ENCODE data around the gene SLC4A9.
A peak's percentile ranks its signal among the peaks of the same experiment; 100 is the strongest.
"Not testable (repeated sequence)": the region's sequence is repeated elsewhere in the genome, so short reads cannot be mapped to it uniquely, and the experiment has no call there.

Gene SLC4A9

DNA sequence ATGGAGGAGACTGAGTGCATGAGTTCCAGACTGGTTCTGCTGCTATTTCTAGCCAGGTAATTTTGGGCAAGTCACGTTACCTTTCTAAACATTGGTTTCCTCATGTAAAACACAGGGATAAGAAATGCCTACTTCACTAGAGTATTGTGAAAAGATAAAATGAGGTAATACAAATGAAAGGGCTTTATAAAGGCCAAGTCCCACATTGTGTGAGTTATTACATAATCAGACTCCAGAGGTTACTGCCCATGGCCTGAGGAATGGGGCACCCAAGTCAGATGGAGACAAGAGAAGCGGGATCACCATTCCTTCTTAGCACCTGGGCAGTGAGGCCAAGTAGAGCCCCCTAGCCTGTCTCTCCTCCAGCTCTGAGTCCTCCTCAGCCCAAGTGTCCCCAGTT lies 21.1 kb upstream of the SLC4A9 start:
- DNase-seq (ENCODE audit: low read depth in 2 of 2): no peak

- DNase-seq (ENCODE audit: low read depth in 2 of 2): no peak
Observed at GRCh38 chr5:140339636-140340035, 20.4 kb upstream of the SLC4A9 start.

GRCh38 chr5:140340605-140341121 lies 19.3 kb upstream of the SLC4A9 start:
- DNase-seq (ENCODE audit: low read depth in 2 of 2): no peak

DNA sequence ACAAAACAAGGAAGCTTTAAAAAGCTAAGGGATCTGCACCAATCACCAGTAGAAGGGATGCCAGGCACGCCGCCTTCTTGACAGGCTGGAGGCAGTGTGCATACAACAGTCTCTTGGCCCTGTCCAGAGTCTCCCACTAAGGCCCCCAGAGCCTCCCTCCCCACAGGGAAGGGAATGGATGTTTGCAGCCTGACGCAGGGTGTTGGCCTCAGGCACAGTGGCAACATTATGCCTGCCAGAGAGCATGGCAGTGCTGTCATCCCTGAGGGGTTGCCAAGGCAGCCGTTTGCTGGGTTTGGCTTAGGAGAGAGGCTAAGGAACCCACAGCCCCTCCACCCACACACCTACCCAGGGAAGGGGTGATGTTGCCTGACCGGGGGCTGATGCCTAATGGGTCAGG lies 18.4 kb upstream of the SLC4A9 start:
- DNase-seq (ENCODE audit: low read depth in 2 of 2): no peak

GRCh38 chr5:140342287-140342686 lies 17.7 kb upstream of the SLC4A9 start:
- DNase-seq (ENCODE audit: low read depth in 2 of 2): no peak

DNA sequence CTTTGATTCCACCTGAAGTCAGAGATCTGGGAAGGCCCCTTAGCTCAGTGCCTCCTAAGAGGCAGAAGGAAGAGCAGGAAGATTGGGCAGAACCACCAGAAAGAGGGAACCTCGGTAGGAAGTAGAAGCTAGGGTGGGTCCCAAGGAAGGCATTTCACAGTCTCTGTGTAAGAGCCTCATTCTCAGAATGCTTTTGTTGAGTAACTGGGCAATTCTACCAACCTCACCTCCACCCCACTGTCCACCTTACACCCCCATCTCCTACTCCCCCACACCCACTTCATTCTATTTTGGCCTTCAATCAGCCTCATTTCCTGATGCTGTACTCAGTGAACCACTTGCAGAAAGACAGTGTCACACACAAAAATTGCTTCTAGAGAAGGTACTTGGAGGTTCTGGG lies 17.1 kb upstream of the SLC4A9 start:
- no peak for DNase-seq (ENCODE audit: low read depth in 2 of 2)

DNA sequence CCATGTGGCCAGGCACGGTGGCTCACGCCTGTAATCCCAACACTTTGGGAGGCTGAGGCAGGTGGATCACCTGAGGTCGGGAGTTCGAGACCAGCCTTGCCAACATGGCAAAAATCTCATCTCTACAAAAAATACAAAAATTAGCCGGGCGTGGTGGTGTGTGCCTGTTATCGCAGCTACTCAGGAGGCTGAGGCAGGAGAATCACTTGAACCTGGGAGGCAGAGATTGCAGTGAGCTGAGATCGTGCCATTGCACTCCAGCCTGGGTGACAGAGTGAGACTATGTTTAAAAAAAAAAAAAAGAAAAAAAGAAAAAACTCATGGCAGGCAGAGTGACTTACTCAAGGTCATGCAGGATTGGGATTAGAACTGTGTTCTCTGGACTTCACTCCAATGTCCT lies 16.1 kb upstream of the SLC4A9 start:
- DNase-seq (ENCODE audit: low read depth in 2 of 2): not testable (repeated sequence)

- DNase-seq (ENCODE audit: low read depth in 2 of 2): no peak
Observed at GRCh38 chr5:140344683-140345423, 15.1 kb upstream of the SLC4A9 start.

GRCh38 chr5:140345919-140346347 lies 14.1 kb upstream of the SLC4A9 start:
- DNase-seq (ENCODE audit: low read depth in 2 of 2): no peak

- DNase-seq (ENCODE audit: low read depth in 2 of 2): no peak
Observed at GRCh38 chr5:140346348-140347221, 13.4 kb upstream of the SLC4A9 start, which contains the start of gene HBEGF. Gene HBEGF (minus strand): TSS chr5:140346603. CDS start chr5:140346328, 275 bp downstream.

DNA sequence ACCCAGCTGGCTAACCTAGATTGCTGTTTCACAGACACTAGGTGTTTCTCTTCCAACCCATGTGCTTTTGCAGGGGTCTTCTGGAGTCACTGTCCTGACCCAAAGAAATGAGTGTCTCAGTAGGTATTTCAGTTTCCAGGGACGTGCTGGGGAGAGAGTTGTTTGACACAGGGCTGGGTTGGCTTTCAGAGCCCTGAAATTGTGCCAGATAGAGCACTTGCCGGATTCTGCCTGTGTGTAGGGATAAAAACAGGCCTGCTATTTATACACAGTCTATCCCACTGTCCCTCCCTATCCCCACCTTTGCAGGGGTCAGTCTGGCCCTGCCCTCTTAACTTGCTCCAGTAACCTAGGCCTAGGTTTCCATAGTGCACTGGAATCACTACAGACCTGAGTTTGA lies 12.6 kb upstream of the SLC4A9 start:
- no peak for DNase-seq (ENCODE audit: low read depth in 2 of 2)

DNA sequence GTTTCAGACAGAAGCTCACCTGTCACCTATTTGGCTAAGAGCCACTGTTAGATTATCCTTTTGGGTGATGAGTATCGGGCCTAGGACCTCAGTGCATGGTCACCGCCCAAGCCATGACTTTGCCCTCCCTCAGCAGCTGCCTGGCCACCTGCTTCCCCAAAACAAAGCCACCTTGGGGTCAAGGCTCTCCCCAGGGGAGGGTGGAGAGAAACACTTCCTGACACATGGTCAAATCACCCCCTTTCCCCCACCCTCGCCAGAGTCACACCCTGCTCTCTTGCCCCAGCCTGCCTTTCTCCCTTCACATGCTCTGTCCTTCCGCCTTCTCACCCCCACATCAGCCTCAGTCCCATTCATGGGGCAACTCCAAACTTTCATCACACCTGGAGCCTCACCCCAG lies 11.9 kb upstream of the SLC4A9 start:
- DNase-seq (ENCODE audit: low read depth in 2 of 2): no peak

- DNase-seq (ENCODE audit: low read depth in 2 of 2): no peak
Observed at GRCh38 chr5:140349244-140349643, 10.8 kb upstream of the SLC4A9 start.

GRCh38 chr5:140351609-140352334 lies 8.2 kb upstream of the SLC4A9 start:
- DNase-seq (ENCODE audit: low read depth in 2 of 2): peak in 1 of 2 experiments; percentile 42

DNA sequence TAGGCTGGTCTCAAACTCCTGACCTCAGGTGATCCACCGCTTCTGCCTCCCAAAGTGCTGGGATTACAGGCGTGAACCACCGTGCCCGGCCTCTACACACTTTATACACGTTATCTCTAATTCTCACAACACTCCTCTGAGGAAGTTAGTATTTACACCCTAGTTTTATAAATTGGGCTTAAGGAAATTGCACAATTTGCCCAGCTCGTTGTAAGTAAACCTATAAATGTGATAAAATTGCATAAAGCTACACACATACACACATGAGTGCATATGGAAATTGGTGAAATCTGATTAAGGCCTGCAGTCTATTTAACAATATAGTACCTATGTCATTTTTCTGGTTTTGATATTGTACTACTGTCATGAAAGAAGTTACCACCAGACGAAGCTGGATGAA lies 4.4 kb upstream of the SLC4A9 start:
- DNase-seq (ENCODE audit: low read depth in 2 of 2): no peak

DNA sequence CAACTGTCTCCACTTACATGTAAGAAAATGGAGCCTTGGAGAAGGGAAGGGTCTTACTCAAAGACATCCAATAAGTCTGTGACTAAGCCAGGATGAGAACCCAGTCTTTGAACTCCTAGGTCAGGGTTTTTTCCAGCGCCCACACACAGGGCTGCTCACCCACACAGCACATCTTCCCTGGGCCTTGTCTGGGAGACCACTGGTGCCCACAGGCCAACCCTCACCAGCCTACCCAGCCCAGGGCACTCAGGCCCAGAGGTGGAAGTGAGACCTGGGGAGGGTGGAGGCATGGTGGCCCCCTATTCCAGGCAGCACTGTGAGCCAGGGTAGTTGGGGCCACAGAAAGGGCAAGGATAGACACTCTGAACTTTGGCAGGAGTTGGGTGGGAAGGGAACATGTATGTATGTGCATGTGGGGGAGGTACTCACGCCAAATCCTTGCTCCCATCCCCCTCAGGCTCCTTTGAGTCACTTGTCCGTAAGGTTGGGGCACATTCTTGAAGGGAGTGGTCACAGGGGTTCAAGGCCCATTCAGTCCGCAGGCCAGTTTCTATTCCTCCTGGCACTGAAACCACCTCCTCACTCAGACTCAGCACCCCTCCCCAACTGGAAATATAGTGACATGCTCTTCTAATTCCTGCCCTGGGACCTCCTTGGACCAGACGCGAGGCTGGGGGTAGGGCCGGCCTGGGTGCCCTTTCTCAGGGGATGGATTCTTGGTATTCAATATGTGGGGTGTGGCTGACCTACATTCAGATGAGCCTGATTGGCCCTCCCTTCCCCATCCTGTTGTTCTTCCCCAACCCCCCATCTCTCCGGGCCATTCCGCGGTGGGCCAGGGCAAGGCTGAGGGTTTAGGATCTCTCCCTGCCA lies 2.9 kb upstream of the SLC4A9 start:
- no peak for DNase-seq (ENCODE audit: low read depth in 2 of 2)

DNA sequence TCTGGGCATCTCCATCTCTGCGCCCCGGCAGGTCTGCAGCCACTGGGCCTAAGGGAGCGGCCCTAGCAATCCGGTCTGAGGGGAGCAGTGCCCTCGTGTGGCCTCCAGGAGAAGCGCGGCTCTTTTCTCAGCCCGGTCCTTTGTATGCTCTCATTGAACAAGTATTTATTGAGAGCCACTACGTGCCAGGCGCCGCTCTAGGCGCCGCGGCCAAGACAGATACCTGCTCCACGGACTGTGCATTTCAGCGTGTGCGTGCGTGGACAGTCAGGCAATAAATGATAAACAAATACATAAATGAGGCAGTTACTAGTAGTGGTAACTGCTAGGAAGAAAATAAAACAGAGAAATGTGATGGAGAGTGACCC lies 2.3 kb upstream of the SLC4A9 start:
- peak; percentile 63 to 67 for DNase-seq (ENCODE audit: low read depth in 2 of 2)

GRCh38 chr5:140358738-140359310 lies 1.2 kb upstream of the SLC4A9 start:
- DNase-seq (ENCODE audit: low read depth in 2 of 2): no peak

- no peak for DNase-seq (ENCODE audit: low read depth in 2 of 2)
Observed at GRCh38 chr5:140360681-140361479, 886 bp downstream of the SLC4A9 start.

DNA sequence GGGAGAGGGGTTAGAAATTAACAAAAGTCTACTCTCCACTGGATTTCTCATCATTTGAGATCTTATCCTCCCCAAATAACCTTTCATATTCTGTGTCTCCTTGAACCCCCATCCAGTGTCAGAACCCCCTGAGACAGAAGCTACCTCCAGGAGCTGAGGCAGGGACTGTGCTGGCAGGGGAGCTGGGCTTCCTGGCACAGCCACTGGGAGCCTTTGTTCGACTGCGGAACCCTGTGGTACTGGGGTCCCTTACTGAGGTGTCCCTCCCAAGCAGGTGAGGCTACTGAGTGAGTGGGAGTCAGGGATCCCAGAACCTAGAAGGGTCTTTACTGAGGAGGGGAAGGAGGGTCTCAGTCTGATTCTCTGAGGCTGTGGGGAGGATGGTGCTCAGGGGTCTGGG lies 1.9 kb downstream of the SLC4A9 start:
- no peak for DNase-seq (ENCODE audit: low read depth in 2 of 2)
